WTC11 (cell line): ENCODE measurements around the gene RASAL2. TPM values are rescaled to one million over a fixed set of nuclear protein-coding genes. Genes with fewer than 3 reads are reported as not detected.

Experiments used
- ATAC-seq: fragments of 200-7000 bp; cut with Tn5 transposase; 2 replicates; pipeline ENCODE4 v1.10.0; 2021; ENCODE audit warnings: mild to moderate bottlenecking, moderate library complexity
- CTCF ChIA-PET: fragments of 300-600 bp; sonication (Branson Sonifier 250); formaldehyde crosslinking; loops from one replicate; lab custom pipeline; 2021; ENCODE audit warnings: antibody characterized with exemption; lab: Charles Lee
- POLR2A ChIA-PET: fragments of 350-600 bp; sonication (Branson Sonifier 250); formaldehyde crosslinking; loops from one replicate; lab custom pipeline; 2021; ENCODE audit warnings: antibody characterized with exemption; lab: Charles Lee
- DNase-seq: peaks from one replicate; pipeline ENCODE4 v3.0.0; 2021; ENCODE audit warnings: low spot score
- H3K27ac Mint-ChIP-seq: 2 replicates; pipeline ENCODE4 v1.8.0; 2021; ENCODE audit warnings: mixed read lengths
- H3K27me3 Mint-ChIP-seq: 2 replicates; pipeline ENCODE4 v1.8.0; 2021; ENCODE audit warnings: low read depth, mild to moderate bottlenecking, moderate library complexity, mixed read lengths
- H3K36me3 Mint-ChIP-seq: 2 replicates; pipeline ENCODE4 v1.8.0; 2021; ENCODE audit warnings: mixed read lengths
- H3K4me1 Mint-ChIP-seq: 2 replicates; pipeline ENCODE4 v1.8.0; 2022; ENCODE audit warnings: mixed read lengths
- H3K4me3 Mint-ChIP-seq: 2 replicates; pipeline ENCODE4 v1.8.0; 2021; ENCODE audit warnings: mild to moderate bottlenecking, moderate library complexity, mixed read lengths
- H3K9me3 Mint-ChIP-seq: 2 replicates; pipeline ENCODE4 v1.8.0; 2021; ENCODE audit warnings: mixed read lengths
- AR ChIP-seq: fragments of 250-450 bp; sonication (Bioruptor Pico); IDR thresholded peaks from 2 replicates; pipeline ENCODE4 v1.9.0; 2021; ENCODE audit warnings: mild to moderate bottlenecking
- CBFB ChIP-seq: sonication (generic); formaldehyde crosslinking; IDR thresholded peaks from 2 replicates; pipeline ENCODE4 v1.8.1; 2022; ENCODE audit warnings: mild to moderate bottlenecking, low read depth, missing genetic modification reagents
- CREM ChIP-seq: sonication (generic); formaldehyde crosslinking; IDR thresholded peaks from 2 replicates; pipeline ENCODE4 v1.8.1; 2022; ENCODE audit warnings: mild to moderate bottlenecking, missing genetic modification reagents, moderate library complexity
- CTCF ChIP-seq: fragments of 200-600 bp; IDR thresholded peaks from 2 replicates; pipeline ENCODE4 v1.8.0; 2022; ENCODE audit warnings: antibody characterized with exemption
- ERG ChIP-seq: fragments of 250-450 bp; sonication (Bioruptor Pico); IDR thresholded peaks from 2 replicates; pipeline ENCODE4 v1.8.0; 2021; ENCODE audit warnings: mild to moderate bottlenecking
- ESRRA ChIP-seq: sonication (generic); formaldehyde crosslinking; IDR thresholded peaks from 2 replicates; pipeline ENCODE4 v1.8.1; 2022; ENCODE audit warnings: mild to moderate bottlenecking, missing genetic modification reagents, borderline replicate concordance
- ETV6 ChIP-seq: sonication (generic); formaldehyde crosslinking; IDR thresholded peaks from 2 replicates; pipeline ENCODE4 v1.8.1; 2022; ENCODE audit warnings: mild to moderate bottlenecking, missing genetic modification reagents
- GABPB1 ChIP-seq: sonication (generic); formaldehyde crosslinking; IDR thresholded peaks from 2 replicates; pipeline ENCODE4 v1.8.1; 2023; ENCODE audit warnings: mild to moderate bottlenecking, missing genetic modification reagents
- GTF2I ChIP-seq: fragments of 250-450 bp; sonication (Bioruptor Pico); conservative IDR thresholded peaks from 2 replicates; pipeline ENCODE4 v1.4.0; 2021; ENCODE audit warnings: mild to moderate bottlenecking
- JUN ChIP-seq: sonication (generic); formaldehyde crosslinking; IDR thresholded peaks from 2 replicates; pipeline ENCODE4 v1.8.0; 2023; ENCODE audit warnings: mild to moderate bottlenecking, missing genetic modification reagents
- MYBL2 ChIP-seq: sonication (generic); formaldehyde crosslinking; IDR thresholded peaks from 2 replicates; pipeline ENCODE4 v1.8.1; 2023; ENCODE audit warnings: mild to moderate bottlenecking, moderate library complexity, missing genetic modification reagents
- NR2C2 ChIP-seq: sonication (generic); formaldehyde crosslinking; IDR thresholded peaks from 2 replicates; pipeline ENCODE4 v1.8.0; 2022; ENCODE audit warnings: mild to moderate bottlenecking, missing genetic modification reagents
- RELA ChIP-seq: sonication (generic); formaldehyde crosslinking; IDR thresholded peaks from 2 replicates; pipeline ENCODE4 v1.8.1; 2022; ENCODE audit warnings: missing genetic modification reagents, mild to moderate bottlenecking, borderline replicate concordance
- RORB ChIP-seq: fragments of 250-450 bp; sonication (Bioruptor Pico); IDR thresholded peaks from 2 replicates; pipeline ENCODE4 v1.9.0; 2021; ENCODE audit warnings: mild to moderate bottlenecking
- SOX15 ChIP-seq: fragments of 250-450 bp; sonication (Bioruptor Pico); IDR thresholded peaks from 2 replicates; pipeline ENCODE4 v1.9.0; 2021; ENCODE audit warnings: mild to moderate bottlenecking
- SP1 ChIP-seq: sonication (generic); formaldehyde crosslinking; conservative IDR thresholded peaks from 2 replicates; pipeline ENCODE4 v1.8.1; 2022; ENCODE audit warnings: missing genetic modification reagents
- STAT6 ChIP-seq: sonication (generic); formaldehyde crosslinking; conservative IDR thresholded peaks from 2 replicates; pipeline ENCODE4 v1.8.1; 2023; ENCODE audit warnings: mild to moderate bottlenecking, low read depth, missing genetic modification reagents, moderate library complexity
- ZNF138 ChIP-seq: sonication (generic); formaldehyde crosslinking; conservative IDR thresholded peaks from 2 replicates; pipeline ENCODE4 v1.8.1; 2022; ENCODE audit warnings: mild to moderate bottlenecking, moderate library complexity, missing genetic modification reagents
- ZNF219 ChIP-seq: sonication (generic); formaldehyde crosslinking; IDR thresholded peaks from 2 replicates; pipeline ENCODE4 v1.8.0; 2023; ENCODE audit warnings: missing genetic modification reagents, mild to moderate bottlenecking, borderline replicate concordance
- total RNA-seq: library from RNA; stranded (reverse); gene quantifications from 3 replicates; pipeline ENCODE4 v1.2.3, GENCODE V29; 2021

Gene RASAL2
- total RNA-seq, 1 experiment from 2014 or later = 29.5 TPM

GRCh38 chr1:178530037-178530402 lies 436.1 kb downstream of the RASAL2 start:
- Mint-ChIP-seq H3K36me3 (no peaks in the 10 kb centered on the region), H3K4me1 (0 out of 2 replicates have a peak, but pooled peaks cover 2% of the 10 kb centered on the region), H3K9me3 (no peaks in the 10 kb centered on the region), H3K27ac (no peak overlapping the region), H3K4me3 (no peak overlapping the region), H3K27me3 (no peaks in the 10 kb centered on the region; the same call in 1 of the 2 replicates)
- no peak for TF ChIP-seq ZNF219 (CRISPR knock-in tag)
- ATAC-seq (no peak), DNase-seq (no peak)
- POLR2A ChIA-PET = no interaction called here
- CTCF ChIA-PET = interaction anchor here (0.6 to 5.0 kb wide), 10 partner anchors 10 to 498 kb away, joined by 3 to 47 read pairs (median 4); no protein-coding TSS in a partner anchor

- no peak overlapping the region for H3K27ac Mint-ChIP-seq
- no peak for DNase-seq
- H3K4me3 Mint-ChIP-seq = no peak overlapping the region
- H3K4me1 Mint-ChIP-seq = 0 out of 2 replicates have a peak, but pooled peaks cover 2% of the 10 kb centered on the region
- TF ChIP-seq SP1 (no peak), ESRRA (no peak), RORB (CRISPR knock-in tag) (no peak), AR (CRISPR knock-in tag) (no peak), ZNF138 (CRISPR knock-in tag) (no peak), STAT6 (CRISPR knock-in tag) (no peak), SOX15 (CRISPR knock-in tag) (no peak), CREM (no peak), GABPB1 (no peak), CTCF (no peak), NR2C2 (CRISPR knock-in tag) (no peak), ETV6 (CRISPR knock-in tag) (no peak), CBFB (no peak), JUN (CRISPR knock-in tag) (no peak), MYBL2 (CRISPR knock-in tag) (no peak), ERG (CRISPR knock-in tag) (no peak), GTF2I (no peak), RELA (CRISPR knock-in tag) (no peak)
- POLR2A ChIA-PET = no interaction called here
- H3K9me3 Mint-ChIP-seq = no peaks in the 10 kb centered on the region
- H3K36me3 Mint-ChIP-seq = no peaks in the 10 kb centered on the region
- no peaks in the 10 kb centered on the region; the same call in 1 of the 2 replicates for H3K27me3 Mint-ChIP-seq
- CTCF ChIA-PET = interaction anchor here (0.6 to 5.0 kb wide), 4 partner anchors 29 to 472 kb away, joined by 3 to 47 read pairs (median 12); no protein-coding TSS in a partner anchor
- ATAC-seq = no peak
Observed at GRCh38 chr1:178530502-178530901, 436.6 kb downstream of the RASAL2 start.
